ENCODE measurements around the gene TGFBR3.

Gene TGFBR3

DNA sequence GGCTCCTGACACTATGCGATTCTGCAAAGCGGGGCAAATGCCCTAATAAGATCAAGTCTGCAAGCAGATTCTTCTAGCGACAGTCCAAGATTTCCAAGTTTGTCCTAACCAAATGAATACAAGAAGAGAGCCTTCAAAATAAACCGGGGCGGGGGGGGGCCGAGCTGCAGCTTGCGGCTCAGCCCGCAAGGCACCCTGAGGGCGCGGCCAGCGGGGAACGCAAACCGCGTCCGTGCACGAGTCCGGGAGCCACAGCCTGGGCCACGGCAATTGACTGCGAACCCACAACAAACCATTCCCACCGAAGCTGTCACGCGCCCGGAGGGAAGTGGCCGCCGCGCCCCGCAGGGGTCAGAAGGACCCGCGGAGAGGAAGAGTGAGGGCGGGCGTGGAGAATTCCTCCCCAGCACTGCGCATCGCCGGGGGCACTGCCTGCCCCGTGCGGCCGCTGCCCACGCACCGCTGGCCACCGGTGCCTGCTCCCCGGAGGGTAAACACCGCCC, 687 bp downstream of the TGFBR3 start:
- in situ Hi-C loops (cut with HindIII; ENCODE audit: low sequenced_read_pairs): no loop called here
- TF ChIP-seq, protein P1, sequence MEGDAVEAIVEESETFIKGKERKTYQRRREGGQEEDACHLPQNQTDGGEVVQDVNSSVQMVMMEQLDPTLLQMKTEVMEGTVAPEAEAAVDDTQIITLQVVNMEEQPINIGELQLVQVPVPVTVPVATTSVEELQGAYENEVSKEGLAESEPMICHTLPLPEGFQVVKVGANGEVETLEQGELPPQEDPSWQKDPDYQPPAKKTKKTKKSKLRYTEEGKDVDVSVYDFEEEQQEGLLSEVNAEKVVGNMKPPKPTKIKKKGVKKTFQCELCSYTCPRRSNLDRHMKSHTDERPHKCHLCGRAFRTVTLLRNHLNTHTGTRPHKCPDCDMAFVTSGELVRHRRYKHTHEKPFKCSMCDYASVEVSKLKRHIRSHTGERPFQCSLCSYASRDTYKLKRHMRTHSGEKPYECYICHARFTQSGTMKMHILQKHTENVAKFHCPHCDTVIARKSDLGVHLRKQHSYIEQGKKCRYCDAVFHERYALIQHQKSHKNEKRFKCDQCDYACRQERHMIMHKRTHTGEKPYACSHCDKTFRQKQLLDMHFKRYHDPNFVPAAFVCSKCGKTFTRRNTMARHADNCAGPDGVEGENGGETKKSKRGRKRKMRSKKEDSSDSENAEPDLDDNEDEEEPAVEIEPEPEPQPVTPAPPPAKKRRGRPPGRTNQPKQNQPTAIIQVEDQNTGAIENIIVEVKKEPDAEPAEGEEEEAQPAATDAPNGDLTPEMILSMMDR (IDR thresholded peaks at IDR 0.05; ENCODE audit: low read depth, low read length): no peak
- peak overlapping the region; percentile 68 for H3K4me3 ChIP-seq (ENCODE audit: low read depth, low read length)
- DNase-seq (ENCODE audit: low read depth, low spot score): peak; percentile 26

DNA sequence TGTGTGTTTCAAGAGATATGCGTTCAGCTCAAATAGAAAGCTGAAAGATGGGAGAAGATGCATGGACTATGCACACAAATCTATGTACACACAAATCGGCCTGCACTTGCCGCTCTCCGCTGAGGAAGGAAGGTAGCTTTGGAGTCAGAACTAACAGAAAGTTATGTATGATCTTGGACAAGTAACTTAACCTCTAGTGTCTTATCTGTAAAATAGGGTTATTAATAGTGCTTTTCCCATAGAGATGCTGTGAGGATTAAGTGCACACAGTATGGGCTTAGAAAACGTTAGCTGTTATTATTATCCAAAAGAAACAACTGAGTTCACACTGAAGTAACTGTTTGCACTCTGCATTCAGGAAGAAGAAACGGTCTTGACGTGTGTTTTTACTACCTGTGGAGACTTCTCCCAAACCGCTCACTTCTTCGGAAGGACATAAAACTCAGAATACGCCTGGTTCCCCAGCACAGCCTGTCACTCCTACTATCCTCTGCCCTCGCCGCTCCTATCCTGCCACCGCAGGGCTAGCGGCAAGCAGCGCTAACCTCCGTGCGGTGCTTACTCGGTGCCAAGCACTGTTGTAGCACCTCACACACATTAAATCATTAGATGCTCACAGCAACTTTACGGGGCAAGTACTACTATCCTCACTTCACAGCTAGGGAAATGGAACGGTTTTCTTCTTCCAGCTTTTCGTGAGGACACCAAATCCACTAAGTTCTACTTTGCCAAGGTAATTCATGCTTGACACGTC, 1.3 kb downstream of the TGFBR3 start:
- H3K4me3 ChIP-seq (ENCODE audit: low read depth, low read length): peak overlapping the region; percentile 68
- in situ Hi-C loops (cut with HindIII; ENCODE audit: low sequenced_read_pairs): no loop called here
- DNase-seq (ENCODE audit: low read depth, low spot score): peak; percentile 20
- TF ChIP-seq, protein P1 (IDR thresholded peaks at IDR 0.05; ENCODE audit: low read depth, low read length): no peak

DNA sequence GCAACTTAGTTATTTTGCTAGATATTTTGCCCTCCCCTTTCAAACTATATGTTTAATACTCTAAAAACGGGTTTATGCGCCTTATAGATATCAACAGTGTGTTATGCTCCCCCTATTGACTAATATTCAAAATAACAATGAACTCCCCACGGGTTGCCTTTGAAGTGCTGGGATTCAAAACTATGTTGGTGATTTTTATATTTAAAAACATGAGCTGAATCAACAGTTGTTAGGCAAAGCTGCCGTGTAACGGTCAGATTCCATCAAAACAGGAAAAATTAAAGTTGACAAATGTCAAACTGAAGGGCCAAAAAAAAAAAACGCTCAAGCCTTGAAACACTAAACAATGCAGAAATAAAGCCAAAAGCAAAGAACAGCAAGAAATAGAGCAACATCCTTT, 2.5 kb downstream of the TGFBR3 start:
- peak; percentile 45 for DNase-seq (ENCODE audit: low read depth, low spot score)
- in situ Hi-C loops (cut with HindIII; ENCODE audit: low sequenced_read_pairs): no loop called here
- TF ChIP-seq, protein P1 (IDR thresholded peaks at IDR 0.05; ENCODE audit: low read depth, low read length): peak; percentile 47
- no peak overlapping the region for H3K4me3 ChIP-seq (ENCODE audit: low read depth, low read length)

DNA sequence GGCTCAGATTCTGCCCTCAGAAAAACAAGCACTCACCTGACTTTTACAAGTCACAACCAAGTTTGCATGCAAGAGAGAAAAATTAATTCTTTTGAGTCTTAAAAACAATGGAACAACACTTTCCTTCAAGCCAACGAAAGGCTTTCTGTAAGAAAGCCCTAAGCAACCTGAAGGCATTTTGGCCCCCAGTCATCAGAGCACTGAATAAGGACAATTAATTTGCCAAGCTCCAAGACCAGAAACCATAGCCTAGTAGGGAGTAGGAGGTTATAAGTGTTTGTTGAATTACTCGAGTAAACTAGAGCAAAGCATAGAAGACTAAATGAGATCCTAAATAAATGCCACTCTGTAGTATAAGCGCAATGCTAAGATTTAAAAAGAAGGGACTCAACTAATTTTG, 4.7 kb downstream of the TGFBR3 start:
- DNase-seq (ENCODE audit: low read depth, low spot score): no peak
- in situ Hi-C loops (cut with HindIII; ENCODE audit: low sequenced_read_pairs): no loop called here

DNA sequence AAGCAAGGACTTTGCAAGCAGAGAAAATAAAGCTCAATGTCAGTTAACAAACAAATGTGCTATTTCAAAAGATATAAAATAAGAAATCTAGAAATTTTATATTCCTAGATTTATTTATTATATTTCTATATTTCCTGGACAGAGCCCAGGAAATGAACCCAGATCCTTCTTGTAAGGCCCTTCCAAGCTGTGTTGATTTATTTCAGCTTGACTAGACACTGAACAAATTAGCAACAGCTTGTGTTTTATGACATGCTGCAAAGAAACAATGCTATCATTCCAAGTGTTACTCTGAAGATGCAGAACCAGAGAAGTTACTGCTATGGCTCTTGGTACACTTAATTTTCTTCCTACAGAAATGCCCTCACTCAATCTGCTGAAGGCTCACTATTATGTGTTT, 6.2 kb downstream of the TGFBR3 start:
- in situ Hi-C loops (cut with HindIII; ENCODE audit: low sequenced_read_pairs): no loop called here
- TF ChIP-seq, protein P1 (IDR thresholded peaks at IDR 0.05; ENCODE audit: low read depth, low read length): no peak
- no peak overlapping the region for H3K4me3 ChIP-seq (ENCODE audit: low read depth, low read length)
- no peak for DNase-seq (ENCODE audit: low read depth, low spot score)

More for the DNA sequence above, 4.7 kb downstream of the TGFBR3 start:
- H3K4me3 ChIP-seq (ENCODE audit: low read depth, low read length): no peak overlapping the region
- TF ChIP-seq, protein P1 (IDR thresholded peaks at IDR 0.05; ENCODE audit: low read depth, low read length): no peak

DNA sequence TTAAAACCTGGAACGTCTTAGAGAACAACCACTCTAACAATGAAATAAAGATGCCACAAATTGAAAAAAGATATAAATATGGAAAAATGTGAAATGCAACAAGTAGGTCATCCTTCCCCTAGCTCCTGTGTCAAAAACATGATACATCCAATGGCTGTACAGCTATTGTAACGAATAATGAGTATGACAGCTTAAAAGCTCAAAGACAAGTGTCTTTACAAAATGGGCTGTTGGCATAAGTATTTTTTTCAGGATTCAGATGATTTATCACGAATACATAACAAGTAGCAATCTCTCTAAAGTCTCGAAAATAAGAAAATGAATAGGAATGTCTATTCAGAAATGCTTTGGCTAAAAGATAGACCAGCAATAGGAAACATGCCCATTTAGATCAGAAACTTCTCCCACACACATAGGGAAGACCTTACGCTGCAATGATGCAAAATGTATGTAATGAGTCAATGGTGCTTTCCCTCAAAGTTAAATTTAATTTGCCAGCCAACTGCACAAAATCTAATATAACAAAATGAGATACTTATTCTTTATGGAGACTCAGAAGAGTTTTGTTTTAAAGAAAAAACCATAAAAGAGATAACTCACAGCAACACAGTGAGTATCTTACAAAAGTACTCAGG, 8.3 kb downstream of the TGFBR3 start:
- H3K4me3 ChIP-seq (ENCODE audit: low read depth, low read length): no peak overlapping the region
- DNase-seq (ENCODE audit: low read depth, low spot score): no peak
- TF ChIP-seq, protein P1 (IDR thresholded peaks at IDR 0.05; ENCODE audit: low read depth, low read length): no peak

More for the DNA sequence above, 8.3 kb downstream of the TGFBR3 start:
- in situ Hi-C loops (cut with HindIII; ENCODE audit: low sequenced_read_pairs): no loop called here
